NCI-H345 (cell line): ENCODE measurements around the gene TTLL3.
"Not testable (repeated sequence)": the region's sequence is repeated elsewhere in the genome, so short reads cannot be mapped to it uniquely, and the experiment has no call there.

Experiments used
- DNase-seq: peaks from one replicate; lab custom pipeline; 2025; lab: John Stamatoyannopoulos, UW

Gene TTLL3, protein sequence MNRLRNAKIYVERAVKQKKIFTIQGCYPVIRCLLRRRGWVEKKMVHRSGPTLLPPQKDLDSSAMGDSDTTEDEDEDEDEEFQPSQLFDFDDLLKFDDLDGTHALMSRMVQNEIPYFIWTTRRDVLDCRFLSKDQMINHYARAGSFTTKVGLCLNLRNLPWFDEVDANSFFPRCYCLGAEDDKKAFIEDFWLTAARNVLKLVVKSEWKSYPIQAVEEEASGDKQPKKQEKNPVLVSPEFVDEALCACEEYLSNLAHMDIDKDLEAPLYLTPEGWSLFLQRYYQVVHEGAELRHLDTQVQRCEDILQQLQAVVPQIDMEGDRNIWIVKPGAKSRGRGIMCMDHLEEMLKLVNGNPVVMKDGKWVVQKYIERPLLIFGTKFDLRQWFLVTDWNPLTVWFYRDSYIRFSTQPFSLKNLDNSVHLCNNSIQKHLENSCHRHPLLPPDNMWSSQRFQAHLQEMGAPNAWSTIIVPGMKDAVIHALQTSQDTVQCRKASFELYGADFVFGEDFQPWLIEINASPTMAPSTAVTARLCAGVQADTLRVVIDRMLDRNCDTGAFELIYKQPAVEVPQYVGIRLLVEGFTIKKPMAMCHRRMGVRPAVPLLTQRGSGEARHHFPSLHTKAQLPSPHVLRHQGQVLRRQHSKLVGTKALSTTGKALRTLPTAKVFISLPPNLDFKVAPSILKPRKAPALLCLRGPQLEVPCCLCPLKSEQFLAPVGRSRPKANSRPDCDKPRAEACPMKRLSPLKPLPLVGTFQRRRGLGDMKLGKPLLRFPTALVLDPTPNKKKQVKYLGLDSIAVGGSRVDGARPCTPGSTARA

DNA sequence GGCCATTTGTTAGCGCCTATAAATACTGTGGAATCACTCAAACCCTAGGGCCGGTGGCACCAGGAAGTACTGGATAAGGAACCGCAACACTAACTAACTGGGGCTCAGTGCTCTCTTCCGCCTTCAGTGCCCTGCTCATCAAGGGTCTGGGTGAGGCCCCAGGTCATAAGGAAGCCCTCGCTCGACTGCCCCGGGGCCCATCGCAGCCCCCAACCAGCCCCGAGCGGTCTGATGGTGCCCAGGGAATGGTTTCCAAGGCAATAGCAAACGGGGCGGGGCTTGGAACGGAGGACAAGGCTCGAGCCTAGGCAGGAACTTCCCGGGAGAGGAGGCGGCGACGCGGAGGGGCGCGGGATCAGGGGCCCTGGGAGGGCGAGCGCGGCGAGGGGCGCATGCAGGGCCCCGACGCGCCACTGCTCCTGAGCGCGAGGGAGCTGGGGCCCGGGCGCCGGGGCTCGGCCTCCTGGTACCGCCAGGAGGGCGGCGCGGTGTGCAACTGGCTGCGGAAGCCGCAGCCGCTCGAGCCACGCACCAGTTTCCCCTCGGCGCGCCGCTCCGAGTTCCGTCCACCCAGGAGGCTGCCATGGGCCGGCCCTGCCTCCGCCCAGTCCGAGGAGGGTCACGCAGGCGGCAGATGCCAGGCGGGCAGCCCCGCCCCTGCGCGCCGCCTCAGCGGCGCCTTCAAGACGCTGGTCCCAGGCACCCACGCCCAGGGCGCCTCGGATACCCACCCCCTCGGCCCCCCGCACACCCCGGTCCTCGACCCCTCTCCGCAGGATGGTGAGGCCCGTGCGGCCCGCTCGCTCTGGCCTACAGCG lies at the start of gene TTLL3:
TTLL3 (plus strand) TSS at position 648 of the 818 bp plus-strand sequence. CDS start 400 bp downstream, outside the sequence.
- peak; percentile 45 for DNase-seq

DNA sequence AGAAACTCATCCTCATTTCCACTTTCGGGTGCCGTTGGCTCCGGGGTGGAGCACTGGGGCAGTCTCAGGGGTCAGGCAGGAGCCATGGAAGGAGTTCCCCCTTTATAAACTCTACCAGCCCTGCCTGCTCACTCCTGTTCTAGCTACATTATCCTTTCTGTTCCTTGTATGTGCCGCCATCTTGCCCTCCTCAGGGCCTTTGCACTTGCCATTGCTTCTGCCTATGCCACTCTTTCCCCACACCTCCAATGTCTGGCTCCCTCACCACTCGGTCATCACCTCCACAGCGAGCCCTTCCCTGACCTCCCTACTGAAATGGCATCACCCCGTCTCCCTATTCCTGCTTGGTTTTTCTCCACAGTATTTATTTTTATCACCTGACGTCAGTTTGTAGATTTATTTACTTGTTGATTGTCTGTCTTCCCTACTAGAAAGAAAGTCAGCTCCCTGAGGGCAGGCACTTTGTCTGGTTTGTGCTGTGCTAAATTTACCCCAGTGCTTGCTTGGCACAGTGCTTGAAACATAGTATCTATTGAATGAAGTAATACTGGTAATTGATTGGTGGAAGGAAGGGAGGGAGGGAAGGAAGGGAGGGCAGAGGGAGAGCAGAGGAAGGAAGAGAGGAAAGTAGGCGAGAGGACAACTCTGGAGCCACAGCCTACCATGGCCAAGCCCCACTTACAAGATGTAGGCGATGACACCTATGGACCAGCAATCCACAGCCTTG lies 49.1 kb upstream of the TTLL3 start:
- DNase-seq: no peak

DNA sequence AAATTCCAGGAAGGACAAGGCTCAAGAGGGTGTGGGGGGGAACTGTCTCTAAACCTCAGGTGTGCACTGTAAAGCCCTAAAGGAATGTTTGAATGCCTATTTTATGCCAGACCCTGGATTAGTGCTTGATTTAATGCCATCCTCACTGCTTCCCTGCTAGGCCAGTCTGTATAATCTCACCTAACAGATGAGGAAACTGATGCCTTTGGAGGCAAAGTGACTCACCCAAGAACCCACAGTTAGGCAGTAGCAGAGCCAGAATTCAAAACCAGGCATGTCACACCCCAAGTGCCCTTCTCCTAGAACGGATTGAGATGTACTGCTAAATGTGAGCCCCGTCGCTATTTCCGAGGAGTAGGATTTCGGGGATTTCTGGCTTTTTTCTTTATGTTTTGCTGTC lies 48.1 kb upstream of the TTLL3 start:
- no peak for DNase-seq

DNA sequence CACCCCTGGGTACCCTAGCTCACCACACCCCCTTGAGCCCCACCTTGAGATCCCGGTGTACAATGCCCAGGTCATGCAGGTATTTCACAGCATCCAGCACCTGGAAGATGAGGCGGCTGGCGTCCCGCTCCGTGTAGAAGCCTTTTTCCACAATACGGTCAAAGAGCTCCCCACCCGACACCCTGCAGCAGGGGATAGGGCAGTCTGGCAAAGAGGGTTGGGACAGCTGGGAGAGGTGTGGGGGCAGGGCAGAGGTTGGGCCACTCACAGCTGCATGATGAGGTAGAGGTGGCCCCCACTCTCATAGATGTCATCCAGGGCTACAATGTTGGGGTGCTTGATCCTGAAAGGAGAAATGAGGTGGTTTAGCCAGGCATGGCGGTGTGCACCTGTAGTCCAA lies 47.2 kb upstream of the TTLL3 start:
- no peak for DNase-seq

DNA sequence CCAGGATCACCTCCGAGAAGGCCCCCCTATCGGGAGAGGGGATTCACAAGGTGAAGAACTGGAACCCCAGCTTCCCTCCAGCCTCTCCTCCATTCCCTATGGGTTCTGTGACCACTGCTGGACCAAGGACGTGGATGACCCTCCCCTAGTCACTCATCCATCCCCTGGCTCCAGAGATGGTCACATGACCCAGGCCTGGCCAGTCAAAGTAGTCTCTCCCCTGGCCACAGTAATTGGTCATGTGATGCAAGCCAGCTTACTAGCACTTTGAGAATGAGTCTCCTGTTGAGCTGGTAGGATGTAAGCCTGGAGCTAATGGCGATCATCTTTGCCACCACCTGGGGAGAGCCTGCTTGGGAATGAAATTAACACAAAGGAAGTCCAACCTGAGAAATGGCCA lies 44.2 kb upstream of the TTLL3 start:
- DNase-seq: no peak

DNA sequence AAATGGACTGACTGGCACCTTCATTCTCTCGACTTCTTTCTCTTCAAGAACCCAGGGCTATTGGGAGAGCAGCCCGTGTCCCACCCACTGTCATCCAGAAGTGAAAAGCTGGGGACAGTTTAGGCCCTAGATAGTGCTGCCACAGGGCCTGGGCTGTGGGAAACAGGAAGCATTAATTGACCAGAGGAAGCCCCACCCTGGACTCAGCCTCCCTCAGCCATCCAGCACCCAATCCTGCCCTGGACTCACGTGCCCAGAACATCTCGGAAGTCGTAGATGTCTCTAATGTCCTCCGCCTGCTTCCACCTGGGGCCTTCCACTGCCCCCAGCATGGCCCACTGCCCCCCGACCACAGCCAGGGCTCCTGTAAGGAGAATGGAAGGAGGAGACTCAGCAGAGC lies 42.6 kb upstream of the TTLL3 start:
- DNase-seq: no peak

DNA sequence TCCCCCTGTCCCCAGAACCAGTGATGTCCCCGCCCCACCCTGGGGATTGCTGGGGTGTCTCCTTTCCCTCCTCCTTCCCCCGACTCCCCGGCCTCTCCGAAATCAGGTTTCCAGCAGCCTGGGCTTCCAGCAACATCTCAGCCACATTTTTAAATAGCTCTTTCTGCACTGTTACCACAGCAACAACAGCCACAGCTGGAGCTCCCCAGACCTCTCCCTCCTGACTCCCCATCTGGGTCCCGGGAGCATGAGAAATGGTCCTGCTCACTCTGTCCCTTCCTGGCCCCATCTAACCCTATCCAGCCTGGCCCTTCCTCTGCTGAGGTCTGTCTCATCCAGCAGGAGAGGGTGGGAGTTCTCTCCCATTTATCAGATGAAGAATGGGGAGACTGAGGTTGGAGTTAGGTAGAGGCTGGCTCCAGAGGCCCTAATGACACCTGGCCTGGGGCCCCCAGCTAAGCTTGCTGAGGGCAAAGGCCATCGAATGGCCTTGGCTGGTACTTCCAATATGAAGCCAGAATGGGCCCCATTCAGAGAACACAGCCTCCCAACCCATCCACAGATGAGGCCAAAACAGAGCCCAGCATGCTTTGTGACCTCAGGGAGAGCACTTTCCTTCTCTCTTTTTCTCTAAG lies 41.8 kb upstream of the TTLL3 start:
- DNase-seq: no peak

DNA sequence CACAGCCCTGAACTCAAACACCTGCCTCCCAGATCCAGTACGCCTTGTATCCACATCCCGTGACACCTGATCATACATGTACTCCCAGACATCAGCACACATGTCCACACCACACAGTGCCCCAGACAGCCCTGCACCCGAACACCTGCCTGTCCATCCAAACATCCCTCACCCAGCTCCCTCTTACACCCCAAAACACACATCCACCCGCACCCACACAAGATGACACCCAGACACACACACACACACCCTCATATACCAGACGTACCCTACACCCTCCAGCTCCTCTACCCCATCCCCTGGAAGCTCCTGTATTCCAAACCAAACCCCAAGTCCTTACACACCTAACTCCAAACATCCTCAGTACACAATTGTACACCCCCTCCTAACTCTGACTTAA lies 41.0 kb upstream of the TTLL3 start:
- DNase-seq: no peak

DNA sequence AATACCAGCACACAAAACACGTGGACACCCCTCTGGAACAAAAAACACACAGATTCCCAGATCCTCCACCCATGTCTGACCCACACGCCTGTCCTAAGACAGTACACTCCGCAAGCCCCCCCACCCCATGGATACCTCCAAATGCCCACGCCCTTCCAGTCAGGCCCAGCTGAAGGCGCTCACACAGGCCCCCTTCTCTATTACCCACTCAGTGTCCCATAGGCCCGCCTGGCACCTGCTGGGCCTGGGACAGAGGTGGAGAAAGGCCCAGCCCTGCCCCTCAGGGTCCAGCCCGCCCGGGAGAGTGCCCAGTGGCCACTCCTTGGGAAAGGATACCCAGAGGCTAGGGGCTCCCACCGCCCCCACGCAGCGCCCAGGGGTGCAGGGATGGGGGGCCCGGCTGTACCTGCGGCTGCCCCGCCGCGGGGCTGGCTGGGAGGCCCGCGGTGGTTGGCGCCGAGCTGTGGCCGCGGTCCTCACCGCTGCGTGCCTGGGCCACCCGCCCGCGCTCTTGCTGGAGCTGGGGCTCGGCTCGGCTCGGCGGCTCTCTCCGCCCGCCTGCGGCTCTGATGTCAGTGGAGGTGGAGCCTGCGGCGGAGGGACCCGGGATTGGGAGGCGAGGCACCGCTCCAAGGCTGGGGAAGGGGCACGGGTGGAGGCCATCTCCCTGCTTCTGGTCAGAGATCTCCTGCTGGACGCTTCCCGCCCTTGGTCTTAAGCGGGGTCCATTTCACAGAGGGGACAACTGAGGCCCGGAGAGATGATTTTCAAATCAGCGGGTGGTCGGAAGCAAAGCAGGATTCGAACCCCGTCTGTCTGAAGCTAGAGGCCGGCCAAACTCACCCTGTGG lies 40.4 kb upstream of the TTLL3 start, which contains the start of gene CAMK1:
CAMK1 (minus strand) TSS at position 522 of the 850 bp plus-strand sequence. CDS start 2,198 bp downstream, outside the sequence.
- peak; percentile 2 for DNase-seq

DNA sequence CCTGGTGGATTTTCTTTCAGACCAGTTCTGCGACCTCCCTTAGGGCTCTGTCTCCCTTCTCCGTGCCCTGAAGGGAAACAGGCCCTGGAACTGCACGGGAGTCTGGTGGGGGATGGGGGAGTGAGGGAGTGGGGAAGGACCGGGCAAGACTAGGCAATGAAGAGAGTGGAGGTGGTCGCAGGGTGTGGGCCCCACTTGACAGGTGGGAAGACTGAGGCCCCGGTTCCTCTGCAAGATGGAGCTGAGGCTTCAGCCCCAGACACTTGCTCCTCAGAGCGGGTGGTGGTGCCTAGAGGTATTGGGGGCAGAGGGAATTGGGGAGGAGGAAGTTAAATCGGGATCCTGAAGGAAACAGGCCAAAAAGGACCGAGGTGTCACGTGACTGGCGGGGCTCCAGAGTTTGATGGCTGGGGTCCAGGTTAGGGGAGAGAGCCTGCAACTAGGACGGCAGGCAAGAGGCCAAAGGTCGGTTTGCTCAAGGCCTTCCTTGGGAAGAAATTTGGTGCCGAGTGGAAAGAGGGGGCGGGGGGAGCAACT lies 39.7 kb upstream of the TTLL3 start:
- no peak for DNase-seq

DNA sequence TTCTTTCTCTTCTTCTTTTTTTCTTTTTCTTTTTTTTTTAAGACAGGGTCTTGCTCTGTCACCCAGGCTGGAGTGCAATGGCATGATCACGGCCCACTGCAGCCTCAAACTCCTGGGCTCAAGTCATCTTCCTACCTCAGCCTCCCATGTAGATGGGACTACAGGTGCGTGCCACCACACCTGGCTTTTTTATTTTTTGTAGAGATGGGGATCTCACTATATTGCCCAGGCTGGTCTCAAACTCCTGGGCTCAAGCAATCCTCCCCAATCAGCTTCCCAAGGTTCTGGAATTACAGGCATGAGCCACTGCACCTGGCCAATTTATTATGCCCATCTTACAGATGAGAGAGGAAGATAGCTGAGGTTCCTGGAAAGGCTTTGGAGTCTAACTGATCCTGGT lies 39.1 kb upstream of the TTLL3 start:
- DNase-seq: not testable (repeated sequence)

DNA sequence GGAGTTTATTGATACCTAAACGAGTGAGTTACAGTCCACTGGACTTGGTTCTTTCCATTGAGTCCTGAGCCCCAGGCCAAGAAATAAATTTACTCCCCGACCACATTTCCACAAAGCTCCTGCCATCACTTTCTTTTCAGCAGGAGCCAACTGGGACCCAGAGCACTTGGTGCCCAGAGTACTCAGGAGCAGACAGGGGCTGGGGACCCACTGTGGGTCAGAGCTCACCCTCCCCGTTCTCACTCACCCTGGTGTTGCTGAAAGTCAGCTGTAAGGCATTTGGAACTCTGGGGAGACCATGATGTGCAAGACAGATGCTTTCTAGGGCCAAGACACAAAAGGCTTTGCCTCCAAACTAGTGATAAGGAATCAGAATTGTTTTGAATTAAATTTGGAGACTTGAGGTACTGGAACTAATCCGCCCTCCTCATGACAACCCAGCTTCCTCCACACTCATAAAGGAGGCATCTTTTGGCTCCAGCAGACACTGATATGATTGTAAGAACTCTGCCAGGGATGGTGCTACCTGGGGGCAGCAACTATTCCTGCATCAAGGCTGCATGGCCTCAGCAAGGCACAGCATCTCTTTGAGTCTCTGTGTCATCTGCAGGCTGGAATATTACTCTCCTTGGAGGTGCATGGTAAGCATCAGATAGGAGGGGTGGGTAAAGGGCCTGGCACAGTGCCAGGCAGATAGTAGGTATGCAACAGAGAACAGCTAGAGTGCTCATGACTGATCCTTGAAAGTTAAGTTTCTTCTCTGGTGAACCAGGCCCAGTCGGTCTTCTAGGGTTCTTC lies 33.0 kb upstream of the TTLL3 start:
- DNase-seq: no peak

DNA sequence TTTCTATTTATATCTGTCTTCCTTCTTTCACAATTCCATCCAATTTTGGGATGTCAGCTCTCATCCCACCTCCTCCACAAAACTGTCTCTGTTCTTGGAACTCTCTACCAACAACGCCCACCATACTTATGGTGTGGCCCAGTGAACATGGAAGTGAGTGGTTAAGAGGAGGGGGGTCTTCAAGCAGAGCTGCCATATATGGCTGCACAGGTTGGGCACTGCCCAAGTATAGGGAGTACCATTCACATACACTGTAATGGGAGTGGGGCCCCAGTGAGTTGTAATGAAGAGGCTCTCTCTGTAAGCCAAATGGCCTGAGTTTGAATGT lies 32.4 kb upstream of the TTLL3 start:
- DNase-seq: no peak

DNA sequence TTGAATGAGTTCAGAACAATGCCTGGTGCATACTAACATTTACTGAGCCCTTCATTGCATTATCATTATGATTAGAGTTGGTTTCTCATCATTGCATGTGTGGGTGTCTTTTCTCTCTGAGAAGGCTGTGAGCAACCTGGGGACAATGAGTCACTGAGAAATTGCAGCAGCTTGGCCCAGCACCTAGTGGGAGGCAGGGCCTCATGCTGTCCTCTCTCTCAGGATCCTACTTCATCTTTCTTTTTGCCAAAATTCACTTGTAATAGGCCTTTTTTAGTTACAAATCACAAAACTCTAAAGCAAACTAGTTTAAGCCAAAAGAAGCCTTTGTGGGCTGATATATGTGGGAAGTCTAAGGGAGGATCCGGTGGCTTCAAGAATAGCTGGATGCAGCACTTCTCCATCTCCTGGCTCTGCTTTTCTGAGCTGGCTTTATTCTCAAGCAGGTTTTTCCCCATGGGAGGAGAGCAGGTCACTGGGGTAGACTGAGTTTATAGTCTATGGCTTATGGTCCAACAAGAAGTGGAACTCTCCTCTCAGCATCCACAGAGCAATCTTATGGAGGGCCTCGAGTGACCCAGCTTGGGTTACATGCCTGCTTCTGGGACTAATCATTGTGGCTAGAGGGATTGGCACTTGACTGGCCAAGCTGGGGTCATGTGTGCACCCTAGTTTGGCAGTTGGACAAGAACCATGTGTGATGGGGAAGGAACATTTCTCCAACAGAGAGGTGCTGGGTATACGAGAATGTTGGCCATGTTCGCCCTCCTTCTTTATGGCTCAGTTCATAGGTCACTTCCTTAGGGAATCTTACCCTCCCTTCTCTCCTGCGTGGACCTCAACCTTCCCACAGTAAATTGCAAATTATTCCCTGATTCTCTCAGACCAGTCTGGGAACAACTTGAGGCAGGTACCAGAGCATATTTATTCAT lies 31.7 kb upstream of the TTLL3 start:
- no peak for DNase-seq

DNA sequence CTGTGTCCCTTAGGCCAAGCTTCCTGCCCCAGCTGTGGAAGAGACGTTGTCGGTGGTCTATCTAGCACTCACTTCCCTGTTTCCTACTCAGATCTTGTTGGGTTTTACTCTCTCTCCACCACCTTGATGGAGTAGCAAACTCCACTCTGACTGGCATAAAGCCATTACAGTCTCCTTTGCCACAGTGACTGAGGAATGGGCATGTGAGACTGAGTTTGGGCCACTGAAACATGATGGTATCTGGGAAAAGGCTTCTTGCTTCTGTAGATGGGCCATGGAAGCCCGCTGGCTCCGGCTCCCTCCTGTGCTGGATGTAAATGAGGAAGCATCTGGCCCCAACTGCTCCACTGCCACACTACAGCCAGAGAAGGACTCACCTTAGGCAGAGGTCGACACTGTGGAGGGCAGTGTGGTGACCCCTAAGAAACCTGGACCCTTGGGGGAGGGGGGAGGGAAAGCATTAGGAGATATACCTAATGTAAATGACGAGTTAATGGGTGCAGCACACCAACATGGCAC lies 30.9 kb upstream of the TTLL3 start:
- DNase-seq: no peak

DNA sequence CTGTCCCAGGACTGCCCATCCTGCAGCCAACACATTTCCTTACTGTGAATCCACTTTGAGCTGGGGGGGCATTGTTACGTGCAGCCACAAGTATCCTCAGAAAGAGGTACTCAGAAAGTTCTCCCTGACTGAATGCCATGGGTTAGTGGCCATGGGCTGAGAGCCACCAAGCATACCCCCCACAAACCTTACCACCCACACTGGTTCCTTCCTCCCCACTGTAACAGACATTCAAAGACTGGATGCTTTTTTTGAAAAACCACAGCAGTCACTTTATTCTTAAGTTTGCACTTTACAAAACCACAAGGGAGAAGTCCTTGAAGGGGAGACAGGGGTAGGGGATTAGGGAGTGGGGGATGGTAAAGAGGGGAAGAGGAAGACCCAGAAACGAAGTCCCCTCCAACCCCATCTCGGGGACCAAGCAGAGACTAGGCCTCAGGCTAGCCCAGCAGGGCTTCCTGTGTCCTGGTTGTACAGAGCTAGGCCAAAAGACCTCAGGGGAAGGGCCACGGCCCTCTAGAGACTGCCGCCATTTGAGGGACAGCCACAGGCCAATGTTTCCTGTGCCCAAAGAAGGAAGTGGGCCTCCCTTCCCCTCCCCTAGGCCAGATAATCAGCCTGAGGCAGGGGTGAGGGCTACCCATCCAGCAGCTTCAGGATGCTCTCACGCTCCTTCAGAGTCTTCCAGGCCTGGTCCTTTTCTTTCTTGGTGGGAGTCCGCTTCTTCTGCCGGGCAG lies 30.2 kb upstream of the TTLL3 start:
- DNase-seq: no peak

DNA sequence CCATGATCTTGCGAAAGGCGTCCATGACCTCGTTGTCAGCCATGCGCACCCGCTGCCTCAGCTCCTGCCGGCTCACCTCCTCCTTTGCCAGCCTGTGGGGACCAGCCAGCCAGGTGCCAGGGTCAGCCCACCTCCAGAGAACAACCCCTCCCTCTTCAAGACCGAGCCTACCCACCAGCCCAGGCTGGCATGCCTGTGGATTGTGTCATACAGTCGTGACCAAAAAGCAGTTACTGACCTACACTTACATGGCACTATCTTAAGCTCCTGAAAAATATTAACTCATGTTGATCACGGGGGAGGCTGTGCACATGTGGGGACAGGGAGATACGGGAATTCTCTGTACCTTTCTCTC lies 29.6 kb upstream of the TTLL3 start:
- DNase-seq: no peak
